Naive B cell (primary cell): ENCODE results near the gene MRPL40. TPM values are rescaled to one million over a fixed set of nuclear protein-coding genes. Genes with fewer than 3 reads are reported as not detected.

ENCODE experiments used
- ATAC-seq, 2 donors: fragments of 150-1000 bp; cut with Tn5 transposase; 2 replicates each; pipeline ENCODE4 v1.10.0; 2021; ENCODE audit warnings: low read depth in 2 of 2, mild to moderate bottlenecking in 2 of 2, moderate library complexity in 2 of 2
- DNase-seq: peaks from one replicate; pipeline ENCODE4 v3.0.0; 2022
- H3K27ac Mint-ChIP-seq, 6 donors: one replicate each; pipeline ENCODE4 v1.8.0; 2020 to 2022; ENCODE audit warnings: mild to moderate bottlenecking in 6 of 6, mixed read lengths in 6 of 6, moderate library complexity in 5 of 6, inconsistent platforms in 2 of 6
- H3K27me3 Mint-ChIP-seq, 3 donors: one replicate each; pipeline ENCODE4 v1.8.0; 2021 to 2022; ENCODE audit warnings: mixed read lengths in 3 of 3, mild to moderate bottlenecking in 1 of 3
- H3K36me3 Mint-ChIP-seq, 2 donors: one replicate each; pipeline ENCODE4 v1.8.0; 2020 to 2022; ENCODE audit warnings: mixed read lengths in 2 of 2, inconsistent platforms in 1 of 2, mild to moderate bottlenecking in 1 of 2
- H3K4me1 Mint-ChIP-seq, 3 donors: one replicate each; pipeline ENCODE4 v1.8.0; 2020 to 2022; ENCODE audit warnings: mixed read lengths in 3 of 3, inconsistent platforms in 1 of 3, mild to moderate bottlenecking in 1 of 3, moderate library complexity in 1 of 3
- H3K4me3 Mint-ChIP-seq, 8 donors: one replicate each; pipeline ENCODE4 v1.8.0; 2020 to 2022; ENCODE audit warnings: mild to moderate bottlenecking in 8 of 8, mixed read lengths in 8 of 8, moderate library complexity in 8 of 8, inconsistent platforms in 2 of 8
- H3K9me3 Mint-ChIP-seq, 7 donors: one replicate each; pipeline ENCODE4 v1.8.0; 2020 to 2022; ENCODE audit warnings: mixed read lengths in 7 of 7, mild to moderate bottlenecking in 5 of 7, inconsistent platforms in 2 of 7, moderate library complexity in 1 of 7
- polyA plus RNA-seq, 6 donors: library from polyadenylated mRNA; unstranded; fragments of 300-500 nt; fragmentation: Illumina TruSeq; gene quantifications; one replicate each; pipeline ENCODE4 v1.2.3, GENCODE V29; 2021; ENCODE audit warnings: low read depth in 6 of 6

Gene MRPL40
- polyA plus RNA-seq, 6 donors from 2014 or later: 63.5 to 92.0 (median 77.7) TPM

DNA sequence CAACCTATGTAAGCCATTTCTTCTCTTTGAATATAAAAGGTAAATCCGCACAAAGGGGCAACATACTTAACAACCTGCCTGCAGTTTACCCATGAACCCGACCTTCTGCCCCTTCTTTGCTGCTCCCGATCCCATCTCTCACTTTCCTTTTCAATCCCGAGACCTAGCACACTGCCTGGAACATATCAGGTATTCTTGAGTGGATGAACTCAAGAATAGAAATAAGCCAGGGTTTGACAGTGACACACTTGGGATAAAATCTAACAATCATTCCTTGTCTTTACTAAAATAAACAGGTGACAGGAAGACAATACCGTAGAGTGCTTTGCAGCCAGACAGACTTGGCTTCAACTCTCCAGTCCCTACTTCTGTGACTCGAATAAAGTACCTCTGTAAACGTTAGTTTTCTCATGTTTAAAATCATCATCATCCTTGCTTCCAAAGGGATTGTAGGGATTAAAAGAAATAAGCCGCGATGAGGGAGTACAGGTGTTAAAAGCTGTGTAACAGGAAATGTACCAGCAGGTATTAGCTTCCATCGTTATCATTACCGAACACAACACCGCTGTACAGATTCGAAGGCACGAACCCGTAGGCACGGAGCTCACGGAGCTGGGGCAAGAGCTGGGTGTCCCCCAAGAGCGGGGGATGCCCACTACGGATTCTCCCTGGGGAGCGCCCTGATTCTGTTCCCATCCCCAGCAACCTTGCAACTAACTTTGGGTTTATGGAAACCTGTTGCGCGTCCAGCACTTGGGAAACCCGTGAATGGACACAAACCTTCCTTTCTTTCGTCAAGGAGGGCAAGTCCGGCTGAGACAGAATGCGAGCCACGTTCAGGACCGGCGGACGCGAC lies 45.9 kb downstream of the MRPL40 start:
- Mint-ChIP-seq H3K4me1 (peaks cover 25 to 38% (median 37%) of the 10 kb centered on the region in 3 donors), H3K27ac (peak overlapping the region; percentile 27 to 100 (median 81)), H3K36me3 (no peaks in the 10 kb centered on the region), H3K27me3 (no peaks in the 10 kb centered on the region), H3K4me3 (peak overlapping the region; percentile 87 to 98 (median 96)), H3K9me3 (no peaks in the 10 kb centered on the region)
- ATAC-seq (no peak), DNase-seq (no peak)

GRCh38 chr22:19478901-19479354 lies 46.6 kb downstream of the MRPL40 start, which contains the start of gene UFD1:
Gene UFD1 (minus strand): TSS chr22:19479193. CDS start chr22:19479085, 108 bp downstream.
- H3K4me1 Mint-ChIP-seq: peaks cover 25 to 35% (median 31%) of the 10 kb centered on the region in 3 donors
- H3K27me3 Mint-ChIP-seq: no peaks in the 10 kb centered on the region
- H3K4me3 Mint-ChIP-seq: peak within 1 kb of the TSS; percentile 89 to 98 (median 98)
- H3K36me3 Mint-ChIP-seq: no peaks in the 10 kb centered on the region
- DNase-seq (peak; percentile 81), ATAC-seq (peak; percentile 59)
- peak within 1 kb of the TSS; percentile 100 for H3K27ac Mint-ChIP-seq
- no peaks in the 10 kb centered on the region for H3K9me3 Mint-ChIP-seq

DNA sequence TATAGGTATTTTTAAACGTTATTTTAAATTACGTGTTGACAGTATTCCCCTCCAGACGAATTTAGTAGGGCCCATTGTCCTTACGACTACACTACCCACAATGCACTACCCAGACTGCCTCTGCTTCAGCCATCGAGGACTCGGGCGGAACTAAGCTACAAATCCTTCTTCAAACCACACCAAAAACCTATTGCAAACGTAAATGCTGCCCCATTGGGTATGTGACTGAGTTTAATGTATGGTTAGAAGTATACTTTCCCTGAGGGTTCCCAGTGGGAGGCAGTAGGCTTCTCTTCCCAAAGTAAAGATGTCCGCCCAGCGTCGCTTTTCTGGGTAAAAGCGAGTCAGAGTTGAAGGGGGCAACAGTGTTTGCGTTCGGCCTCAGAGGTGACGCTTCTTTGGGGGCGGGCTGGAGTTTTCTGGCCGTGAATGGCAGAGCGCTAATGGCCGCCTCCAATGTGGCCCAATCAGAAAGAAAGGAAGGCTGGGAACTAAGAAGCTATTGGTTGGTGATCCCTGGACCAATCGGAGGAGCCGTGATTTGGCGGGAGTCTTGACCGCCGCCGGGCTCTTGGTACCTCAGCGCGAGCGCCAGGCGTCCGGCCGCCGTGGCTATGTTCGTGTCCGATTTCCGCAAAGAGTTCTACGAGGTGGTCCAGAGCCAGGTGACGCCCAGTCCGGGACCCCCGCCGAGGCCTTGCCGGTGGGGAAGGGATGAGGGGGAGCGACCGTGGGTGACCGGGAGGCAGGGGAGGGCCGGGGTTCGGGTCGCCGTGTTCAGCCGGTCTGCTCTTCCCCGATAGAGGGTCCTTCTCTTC lies 47.2 kb downstream of the MRPL40 start, which contains the start of gene CDC45:
TSS of gene CDC45 (plus strand) at position 566 of the 818 bp plus-strand sequence. CDS start at position 615, 49 bp downstream.
- no peaks in the 10 kb centered on the region for H3K9me3 Mint-ChIP-seq
- peak; percentile 96 for DNase-seq

DNA sequence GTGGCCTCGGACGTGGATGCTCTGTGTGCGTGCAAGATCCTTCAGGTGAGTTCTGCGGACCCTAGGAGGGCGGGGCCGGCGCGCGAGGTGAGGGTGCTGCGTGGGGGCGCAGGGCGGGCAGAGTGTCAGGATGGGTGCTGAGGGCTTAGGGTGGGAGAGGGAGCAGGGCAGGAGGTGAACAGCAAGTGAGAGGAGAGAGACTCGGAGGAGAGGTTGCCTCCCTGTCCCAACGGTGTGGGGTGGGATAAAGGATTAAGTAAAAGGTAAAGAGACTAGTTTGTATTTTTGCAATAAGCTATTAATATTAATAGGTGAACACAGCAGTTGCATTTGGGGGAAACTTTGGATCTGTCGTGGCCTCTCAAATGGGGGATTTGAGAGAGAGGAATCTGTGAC lies 47.8 kb downstream of the MRPL40 start:
- Mint-ChIP-seq H3K4me3 (peak overlapping the region; percentile 82 to 98 (median 98)), H3K9me3 (no peaks in the 10 kb centered on the region)
- ATAC-seq: no peak

More for the DNA sequence above, 47.2 kb downstream of the MRPL40 start, which contains the start of gene CDC45:
- Mint-ChIP-seq H3K27me3 (no peaks in the 10 kb centered on the region), H3K4me3 (peak within 1 kb of the TSS; percentile 89 to 98 (median 98)), H3K4me1 (peaks cover 25 to 34% (median 30%) of the 10 kb centered on the region in 3 donors), H3K36me3 (no peaks in the 10 kb centered on the region), H3K27ac (peak within 1 kb of the TSS; percentile 100)
- ATAC-seq: peak; percentile 90 to 92

DNA sequence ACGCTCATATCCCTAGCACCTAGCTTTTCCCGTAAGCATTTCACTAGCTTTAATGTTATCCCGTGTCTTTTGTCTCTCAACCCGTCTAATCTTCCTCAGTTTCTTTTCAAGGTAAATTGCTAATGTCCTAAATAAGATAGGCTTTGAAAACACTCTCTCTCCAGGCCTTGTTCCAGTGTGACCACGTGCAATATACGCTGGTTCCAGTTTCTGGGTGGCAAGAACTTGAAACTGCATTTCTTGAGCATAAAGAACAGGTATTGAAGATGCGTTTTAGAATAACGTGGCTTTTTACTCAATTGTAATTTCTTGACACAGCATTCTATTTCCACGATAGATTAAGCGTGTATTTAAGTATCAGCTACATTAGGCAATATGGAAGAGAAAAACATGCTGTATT lies 48.4 kb downstream of the MRPL40 start:
- DNase-seq: no peak
- Mint-ChIP-seq H3K4me1 (peaks cover 23 to 31% (median 25%) of the 10 kb centered on the region in 3 donors), H3K36me3 (no peaks in the 10 kb centered on the region), H3K4me3 (peak overlapping the region in 5 of 8 donors; percentile 89 to 98 (median 98)), H3K27ac (no peak overlapping the region), H3K27me3 (no peaks in the 10 kb centered on the region), H3K9me3 (no peaks in the 10 kb centered on the region)
- ATAC-seq: no peak

More for the DNA sequence above, 47.8 kb downstream of the MRPL40 start:
- DNase-seq: no peak
- peak overlapping the region in 5 of 6 donors; percentile 15 to 100 (median 49) for H3K27ac Mint-ChIP-seq
- H3K27me3 Mint-ChIP-seq: no peaks in the 10 kb centered on the region
- no peaks in the 10 kb centered on the region for H3K36me3 Mint-ChIP-seq
- H3K4me1 Mint-ChIP-seq: peaks cover 25 to 34% (median 29%) of the 10 kb centered on the region in 3 donors

GRCh38 chr22:19482297-19482696 lies 50.0 kb downstream of the MRPL40 start:
- no peaks in the 10 kb centered on the region for H3K36me3 Mint-ChIP-seq
- no peaks in the 10 kb centered on the region for H3K9me3 Mint-ChIP-seq
- DNase-seq (no peak), ATAC-seq (no peak)
- H3K27me3 Mint-ChIP-seq: no peaks in the 10 kb centered on the region
- H3K27ac Mint-ChIP-seq: no peak overlapping the region
- H3K4me3 Mint-ChIP-seq: peak overlapping the region in 1 of 8 donors; percentile 23
- peaks cover 17 to 24% (median 22%) of the 10 kb centered on the region in 3 donors for H3K4me1 Mint-ChIP-seq

- DNase-seq: no peak
- no peaks in the 10 kb centered on the region for H3K27me3 Mint-ChIP-seq
- H3K4me1 Mint-ChIP-seq: peaks cover 8 to 13% (median 11%) of the 10 kb centered on the region in 3 donors
- no peak overlapping the region for H3K4me3 Mint-ChIP-seq
- no peak overlapping the region for H3K27ac Mint-ChIP-seq
- ATAC-seq: no peak
- H3K9me3 Mint-ChIP-seq: no peaks in the 10 kb centered on the region
- H3K36me3 Mint-ChIP-seq: no peaks in the 10 kb centered on the region
Observed at GRCh38 chr22:19483481-19484244, 51.3 kb downstream of the MRPL40 start.

Other genes starting within 250 kb of the MRPL40 start
- gene CLTCL1, start 140.8 kb upstream of the MRPL40 start, polyA plus RNA-seq: 1 to 10 TPM in 2 of 6 donors, under 1 TPM in 3, not detected in 1; 0.17 to 1.7 (median 0.80) TPM
- gene HIRA, start 812 bp upstream of the MRPL40 start, polyA plus RNA-seq: 10 to 100 TPM in 3 of 6 donors, 1 to 10 TPM in 3; 4.9 to 13.3 (median 10.4) TPM
- 100 to 1,000 TPM in 1 of 6 donors, 10 to 100 TPM in 5; 64.8 to 102 (median 73.0) TPM for gene C22orf39, start 15.2 kb downstream of the MRPL40 start, polyA plus RNA-seq
- 100 to 1,000 TPM in 1 of 6 donors, 10 to 100 TPM in 5; 55.0 to 107 (median 61.8) TPM for gene UFD1, start 46.6 kb downstream of the MRPL40 start, polyA plus RNA-seq
- under 1 TPM in 2 of 6 donors, not detected in 4; 0.28 to 0.44 TPM for gene CDC45, start 47.4 kb downstream of the MRPL40 start, polyA plus RNA-seq
- 1 to 10 TPM in 4 of 6 donors, under 1 TPM in 1, not detected in 1; 0.31 to 2.4 (median 2.0) TPM for gene CLDN5, start 91.9 kb downstream of the MRPL40 start, polyA plus RNA-seq